ENCODE results near the gene YARS2. TPM values are rescaled to one million over a fixed set of nuclear protein-coding genes. Genes with fewer than 3 reads are reported as not detected.

The YARS2 gene
- total and polyA plus RNA-seq, 2 of the 13 experiments (the other 11 are each of a cell fraction or from before 2014, with no cell fraction given), result 17.9 to 39.6 TPM

DNA sequence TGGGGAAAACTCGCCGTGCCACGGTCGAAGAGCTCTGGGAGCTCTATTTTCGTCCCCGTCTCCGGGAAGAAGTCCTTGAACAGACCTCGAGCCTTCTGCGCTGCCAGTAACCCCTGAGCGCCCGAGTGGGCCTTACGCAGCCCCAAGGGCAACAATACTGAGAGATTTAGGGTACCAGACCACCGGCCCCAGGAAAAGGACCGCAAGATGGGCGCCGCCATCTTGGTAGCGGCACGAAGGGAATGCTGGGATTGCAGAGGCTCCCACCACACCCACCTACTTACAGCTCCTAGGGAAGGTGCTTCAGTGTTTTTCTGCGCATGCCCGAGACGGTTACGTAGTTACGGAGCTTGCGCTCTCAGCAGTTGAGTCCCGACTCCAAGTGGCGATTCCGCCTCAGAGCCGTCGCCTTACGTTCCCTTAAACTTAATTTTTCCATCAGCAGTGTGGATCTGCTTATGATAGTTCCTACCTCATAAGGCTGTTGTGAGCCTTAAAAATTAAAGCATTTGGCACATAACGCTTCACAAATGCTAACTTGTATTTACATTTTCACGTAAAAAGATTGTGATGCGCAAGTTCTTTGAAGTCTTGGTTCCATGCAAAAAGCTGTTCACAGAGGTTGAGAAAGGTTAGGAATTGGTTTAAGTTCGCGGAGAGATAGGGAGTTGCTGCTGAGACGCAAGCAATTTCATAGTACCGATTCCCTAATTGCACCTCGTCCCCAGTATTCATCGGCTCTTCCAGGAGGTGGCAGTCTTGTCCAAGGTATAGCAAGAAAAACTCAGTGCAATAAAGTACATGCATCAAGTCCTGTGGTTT, at the start of gene YARS2 (continued):
- TF ChIP-seq, protein P1, sequence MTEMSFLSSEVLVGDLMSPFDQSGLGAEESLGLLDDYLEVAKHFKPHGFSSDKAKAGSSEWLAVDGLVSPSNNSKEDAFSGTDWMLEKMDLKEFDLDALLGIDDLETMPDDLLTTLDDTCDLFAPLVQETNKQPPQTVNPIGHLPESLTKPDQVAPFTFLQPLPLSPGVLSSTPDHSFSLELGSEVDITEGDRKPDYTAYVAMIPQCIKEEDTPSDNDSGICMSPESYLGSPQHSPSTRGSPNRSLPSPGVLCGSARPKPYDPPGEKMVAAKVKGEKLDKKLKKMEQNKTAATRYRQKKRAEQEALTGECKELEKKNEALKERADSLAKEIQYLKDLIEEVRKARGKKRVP (CRISPR knock-in tag; IDR thresholded peaks at IDR 0.05), result no peak
- TF ChIP-seq, protein P2, sequence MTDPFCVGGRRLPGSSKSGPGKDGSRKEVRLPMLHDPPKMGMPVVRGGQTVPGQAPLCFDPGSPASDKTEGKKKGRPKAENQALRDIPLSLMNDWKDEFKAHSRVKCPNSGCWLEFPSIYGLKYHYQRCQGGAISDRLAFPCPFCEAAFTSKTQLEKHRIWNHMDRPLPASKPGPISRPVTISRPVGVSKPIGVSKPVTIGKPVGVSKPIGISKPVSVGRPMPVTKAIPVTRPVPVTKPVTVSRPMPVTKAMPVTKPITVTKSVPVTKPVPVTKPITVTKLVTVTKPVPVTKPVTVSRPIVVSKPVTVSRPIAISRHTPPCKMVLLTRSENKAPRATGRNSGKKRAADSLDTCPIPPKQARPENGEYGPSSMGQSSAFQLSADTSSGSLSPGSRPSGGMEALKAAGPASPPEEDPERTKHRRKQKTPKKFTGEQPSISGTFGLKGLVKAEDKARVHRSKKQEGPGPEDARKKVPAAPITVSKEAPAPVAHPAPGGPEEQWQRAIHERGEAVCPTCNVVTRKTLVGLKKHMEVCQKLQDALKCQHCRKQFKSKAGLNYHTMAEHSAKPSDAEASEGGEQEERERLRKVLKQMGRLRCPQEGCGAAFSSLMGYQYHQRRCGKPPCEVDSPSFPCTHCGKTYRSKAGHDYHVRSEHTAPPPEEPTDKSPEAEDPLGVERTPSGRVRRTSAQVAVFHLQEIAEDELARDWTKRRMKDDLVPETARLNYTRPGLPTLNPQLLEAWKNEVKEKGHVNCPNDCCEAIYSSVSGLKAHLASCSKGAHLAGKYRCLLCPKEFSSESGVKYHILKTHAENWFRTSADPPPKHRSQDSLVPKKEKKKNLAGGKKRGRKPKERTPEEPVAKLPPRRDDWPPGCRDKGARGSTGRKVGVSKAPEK (CRISPR knock-in tag; IDR thresholded peaks at IDR 0.05; ENCODE audit: borderline replicate concordance), result no peak
- TF ChIP-seq, protein P3, sequence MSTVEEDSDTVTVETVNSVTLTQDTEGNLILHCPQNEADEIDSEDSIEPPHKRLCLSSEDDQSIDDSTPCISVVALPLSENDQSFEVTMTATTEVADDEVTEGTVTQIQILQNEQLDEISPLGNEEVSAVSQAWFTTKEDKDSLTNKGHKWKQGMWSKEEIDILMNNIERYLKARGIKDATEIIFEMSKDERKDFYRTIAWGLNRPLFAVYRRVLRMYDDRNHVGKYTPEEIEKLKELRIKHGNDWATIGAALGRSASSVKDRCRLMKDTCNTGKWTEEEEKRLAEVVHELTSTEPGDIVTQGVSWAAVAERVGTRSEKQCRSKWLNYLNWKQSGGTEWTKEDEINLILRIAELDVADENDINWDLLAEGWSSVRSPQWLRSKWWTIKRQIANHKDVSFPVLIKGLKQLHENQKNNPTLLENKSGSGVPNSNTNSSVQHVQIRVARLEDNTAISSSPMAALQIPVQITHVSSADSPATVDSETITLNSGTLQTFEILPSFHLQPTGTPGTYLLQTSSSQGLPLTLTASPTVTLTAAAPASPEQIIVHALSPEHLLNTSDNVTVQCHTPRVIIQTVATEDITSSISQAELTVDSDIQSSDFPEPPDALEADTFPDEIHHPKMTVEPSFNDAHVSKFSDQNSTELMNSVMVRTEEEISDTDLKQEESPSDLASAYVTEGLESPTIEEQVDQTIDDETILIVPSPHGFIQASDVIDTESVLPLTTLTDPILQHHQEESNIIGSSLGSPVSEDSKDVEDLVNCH (CRISPR knock-in tag; IDR thresholded peaks at IDR 0.05), result no peak
- TF ChIP-seq ZNF383 (CRISPR knock-in tag; IDR thresholded peaks at IDR 0.05; ENCODE audit: borderline replicate concordance) (no peak), MAFG (CRISPR knock-in tag; IDR thresholded peaks at IDR 0.05) (no peak), MIER3 (CRISPR knock-in tag; IDR thresholded peaks at IDR 0.05; ENCODE audit: borderline replicate concordance) (no peak), ZNF747 (CRISPR knock-in tag; IDR thresholded peaks at IDR 0.05; ENCODE audit: borderline replicate concordance) (peak; percentile 67; the same call in 1 of the 2 replicates)
- TF ChIP-seq, protein P4, sequence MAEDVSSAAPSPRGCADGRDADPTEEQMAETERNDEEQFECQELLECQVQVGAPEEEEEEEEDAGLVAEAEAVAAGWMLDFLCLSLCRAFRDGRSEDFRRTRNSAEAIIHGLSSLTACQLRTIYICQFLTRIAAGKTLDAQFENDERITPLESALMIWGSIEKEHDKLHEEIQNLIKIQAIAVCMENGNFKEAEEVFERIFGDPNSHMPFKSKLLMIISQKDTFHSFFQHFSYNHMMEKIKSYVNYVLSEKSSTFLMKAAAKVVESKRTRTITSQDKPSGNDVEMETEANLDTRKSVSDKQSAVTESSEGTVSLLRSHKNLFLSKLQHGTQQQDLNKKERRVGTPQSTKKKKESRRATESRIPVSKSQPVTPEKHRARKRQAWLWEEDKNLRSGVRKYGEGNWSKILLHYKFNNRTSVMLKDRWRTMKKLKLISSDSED (CRISPR knock-in tag; IDR thresholded peaks at IDR 0.05), result no peak
- TF ChIP-seq, protein P5, sequence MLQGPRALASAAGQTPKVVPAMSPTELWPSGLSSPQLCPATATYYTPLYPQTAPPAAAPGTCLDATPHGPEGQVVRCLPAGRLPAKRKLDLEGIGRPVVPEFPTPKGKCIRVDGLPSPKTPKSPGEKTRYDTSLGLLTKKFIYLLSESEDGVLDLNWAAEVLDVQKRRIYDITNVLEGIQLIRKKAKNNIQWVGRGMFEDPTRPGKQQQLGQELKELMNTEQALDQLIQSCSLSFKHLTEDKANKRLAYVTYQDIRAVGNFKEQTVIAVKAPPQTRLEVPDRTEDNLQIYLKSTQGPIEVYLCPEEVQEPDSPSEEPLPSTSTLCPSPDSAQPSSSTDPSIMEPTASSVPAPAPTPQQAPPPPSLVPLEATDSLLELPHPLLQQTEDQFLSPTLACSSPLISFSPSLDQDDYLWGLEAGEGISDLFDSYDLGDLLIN (CRISPR knock-in tag; IDR thresholded peaks at IDR 0.05; ENCODE audit: borderline replicate concordance), result no peak
- TF ChIP-seq, protein P6, sequence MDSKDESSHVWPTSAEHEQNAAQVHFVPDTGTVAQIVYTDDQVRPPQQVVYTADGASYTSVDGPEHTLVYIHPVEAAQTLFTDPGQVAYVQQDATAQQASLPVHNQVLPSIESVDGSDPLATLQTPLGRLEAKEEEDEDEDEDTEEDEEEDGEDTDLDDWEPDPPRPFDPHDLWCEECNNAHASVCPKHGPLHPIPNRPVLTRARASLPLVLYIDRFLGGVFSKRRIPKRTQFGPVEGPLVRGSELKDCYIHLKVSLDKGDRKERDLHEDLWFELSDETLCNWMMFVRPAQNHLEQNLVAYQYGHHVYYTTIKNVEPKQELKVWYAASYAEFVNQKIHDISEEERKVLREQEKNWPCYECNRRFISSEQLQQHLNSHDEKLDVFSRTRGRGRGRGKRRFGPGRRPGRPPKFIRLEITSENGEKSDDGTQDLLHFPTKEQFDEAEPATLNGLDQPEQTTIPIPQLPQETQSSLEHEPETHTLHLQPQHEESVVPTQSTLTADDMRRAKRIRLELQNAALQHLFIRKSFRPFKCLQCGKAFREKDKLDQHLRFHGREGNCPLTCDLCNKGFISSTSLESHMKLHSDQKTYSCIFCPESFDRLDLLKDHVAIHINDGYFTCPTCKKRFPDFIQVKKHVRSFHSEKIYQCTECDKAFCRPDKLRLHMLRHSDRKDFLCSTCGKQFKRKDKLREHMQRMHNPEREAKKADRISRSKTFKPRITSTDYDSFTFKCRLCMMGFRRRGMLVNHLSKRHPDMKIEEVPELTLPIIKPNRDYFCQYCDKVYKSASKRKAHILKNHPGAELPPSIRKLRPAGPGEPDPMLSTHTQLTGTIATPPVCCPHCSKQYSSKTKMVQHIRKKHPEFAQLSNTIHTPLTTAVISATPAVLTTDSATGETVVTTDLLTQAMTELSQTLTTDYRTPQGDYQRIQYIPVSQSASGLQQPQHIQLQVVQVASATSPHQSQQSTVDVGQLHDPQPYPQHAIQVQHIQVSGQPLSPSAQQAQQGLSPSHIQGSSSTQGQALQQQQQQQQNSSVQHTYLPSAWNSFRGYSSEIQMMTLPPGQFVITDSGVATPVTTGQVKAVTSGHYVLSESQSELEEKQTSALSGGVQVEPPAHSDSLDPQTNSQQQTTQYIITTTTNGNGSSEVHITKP (CRISPR knock-in tag; IDR thresholded peaks at IDR 0.05; ENCODE audit: low read depth), result peak; percentile 11; the same call in 1 of the 2 replicates
- TF ChIP-seq, protein P7, sequence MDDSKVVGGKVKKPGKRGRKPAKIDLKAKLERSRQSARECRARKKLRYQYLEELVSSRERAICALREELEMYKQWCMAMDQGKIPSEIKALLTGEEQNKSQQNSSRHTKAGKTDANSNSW (CRISPR knock-in tag; IDR thresholded peaks at IDR 0.05; ENCODE audit: borderline replicate concordance), result no peak
- TF ChIP-seq, protein P8, sequence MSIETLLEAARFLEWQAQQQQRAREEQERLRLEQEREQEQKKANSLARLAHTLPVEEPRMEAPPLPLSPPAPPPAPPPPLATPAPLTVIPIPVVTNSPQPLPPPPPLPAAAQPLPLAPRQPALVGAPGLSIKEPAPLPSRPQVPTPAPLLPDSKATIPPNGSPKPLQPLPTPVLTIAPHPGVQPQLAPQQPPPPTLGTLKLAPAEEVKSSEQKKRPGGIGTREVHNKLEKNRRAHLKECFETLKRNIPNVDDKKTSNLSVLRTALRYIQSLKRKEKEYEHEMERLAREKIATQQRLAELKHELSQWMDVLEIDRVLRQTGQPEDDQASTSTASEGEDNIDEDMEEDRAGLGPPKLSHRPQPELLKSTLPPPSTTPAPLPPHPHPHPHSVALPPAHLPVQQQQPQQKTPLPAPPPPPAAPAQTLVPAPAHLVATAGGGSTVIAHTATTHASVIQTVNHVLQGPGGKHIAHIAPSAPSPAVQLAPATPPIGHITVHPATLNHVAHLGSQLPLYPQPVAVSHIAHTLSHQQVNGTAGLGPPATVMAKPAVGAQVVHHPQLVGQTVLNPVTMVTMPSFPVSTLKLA (IDR thresholded peaks at IDR 0.05), result no peak

Measured in HepG2 (cell line).